Fibroblast of lung (primary cell): Measurements from ENCODE around the gene MFGE8. TPM values are rescaled to one million over a fixed set of nuclear protein-coding genes. Genes with fewer than 3 reads are reported as not detected.
A peak's percentile ranks its signal among the peaks of the same experiment; 100 is the strongest.

Experiments
- DNase-seq, 2 donors: peaks; one replicate each; pipeline versions ENCODE4 v3.0.0 to v3.0.0-alpha.2; 2010; ENCODE audit warnings: low read depth in 2 of 2
- H2AFZ ChIP-seq: 2 replicates; pipeline ENCODE4 v1.5.1; 2012; ENCODE audit warnings: low read length, control low read depth, inconsistent platforms
- H3K27ac ChIP-seq: 2 replicates; pipeline ENCODE4 v1.5.1; 2011; ENCODE audit warnings: low read length, control low read depth; ENCODE audit not compliant: insufficient read depth
- H3K27me3 ChIP-seq: 2 replicates; pipeline ENCODE4 v1.5.1; 2011; ENCODE audit warnings: mild to moderate bottlenecking, low read length; ENCODE audit not compliant: control insufficient read depth, insufficient read depth
- H3K36me3 ChIP-seq: 2 replicates; pipeline ENCODE4 v1.5.1; 2011; ENCODE audit warnings: low read length; ENCODE audit not compliant: control insufficient read depth, insufficient read depth
- H3K4me1 ChIP-seq: 2 replicates; pipeline ENCODE4 v1.5.1; 2011; ENCODE audit warnings: low read length; ENCODE audit not compliant: control insufficient read depth, insufficient read depth; ENCODE audit errors: extremely low read depth
- H3K4me2 ChIP-seq: 2 replicates; pipeline ENCODE4 v1.5.1; 2011; ENCODE audit warnings: low read length, control low read depth; ENCODE audit not compliant: insufficient read depth; ENCODE audit errors: extremely low read depth
- H3K4me3 ChIP-seq, 4 experiments: fragments of 200-600 bp in 1 of 4; sonication (generic) in 1 of 4; replicated peaks in 1 of 4; 2 replicates each; pipeline ENCODE4 v1.5.1; 2011 to 2016; ENCODE audit warnings: low read length in 4 of 4, low read depth in 3 of 4, mild to moderate bottlenecking in 3 of 4, control low read depth in 2 of 4, inconsistent platforms in 1 of 4, mixed read lengths in 1 of 4; ENCODE audit not compliant: insufficient read depth in 1 of 4; ENCODE audit errors: control extremely low read depth in 1 of 4
- H3K79me2 ChIP-seq: 2 replicates; pipeline ENCODE4 v1.5.1; 2012; ENCODE audit warnings: mild to moderate bottlenecking, low read length, inconsistent platforms; ENCODE audit not compliant: control insufficient read depth, insufficient read depth
- H3K9ac ChIP-seq: 2 replicates; pipeline ENCODE4 v1.5.1; 2011; ENCODE audit warnings: mild to moderate bottlenecking, low read length, control low read depth; ENCODE audit not compliant: insufficient read depth
- H3K9me3 ChIP-seq: 2 replicates; pipeline ENCODE4 v1.5.1; 2012; ENCODE audit warnings: low read depth, low read length; ENCODE audit not compliant: control insufficient read depth, insufficient read depth
- H4K20me1 ChIP-seq: 2 replicates; pipeline ENCODE4 v1.5.1; 2011; ENCODE audit warnings: low read length; ENCODE audit not compliant: control insufficient read depth, insufficient read depth; ENCODE audit errors: extremely low read depth
- EZH2 ChIP-seq: IDR thresholded peaks from 2 replicates; pipeline ENCODE4 v1.5.1; 2012; ENCODE audit warnings: low read length, control low read depth, mild to moderate bottlenecking; ENCODE audit errors: missing control alignments
- polyA plus RNA-seq, 2 donors: library from polyadenylated mRNA; depleted of rRNA in 1 of 2; stranded (reverse) in 1 of 2; unstranded in 1 of 2; fragments of >200 nt; gene quantifications; 2 replicates each; pipeline ENCODE4 v1.2.1, GENCODE V29; 2011 to 2012; ENCODE audit warnings: missing spikeins in 1 of 2
- total RNA-seq: library from RNA; depleted of rRNA; stranded (reverse); fragments of >200 nt; gene quantifications from 2 replicates; pipeline ENCODE4 v1.2.1, GENCODE V29; 2014
- TF ChIP-seq, protein P1 (sequence below), 2 donors: IDR thresholded peaks in 1 of 2; conservative IDR thresholded peaks in 1 of 2; 1 replicate in 1 of 2; 2 replicates in 1 of 2; pipeline ENCODE4 v1.5.1; 2011 to 2012; ENCODE audit warnings: low read length in 2 of 2, control low read depth in 1 of 2, inconsistent platforms in 1 of 2, low read depth in 1 of 2, mild to moderate bottlenecking in 1 of 2

Gene MFGE8
- total and polyA plus RNA-seq, 2 donors (not counting 1 experiment from before 2014, with no cell fraction given) = 263 to 336 TPM

DNA sequence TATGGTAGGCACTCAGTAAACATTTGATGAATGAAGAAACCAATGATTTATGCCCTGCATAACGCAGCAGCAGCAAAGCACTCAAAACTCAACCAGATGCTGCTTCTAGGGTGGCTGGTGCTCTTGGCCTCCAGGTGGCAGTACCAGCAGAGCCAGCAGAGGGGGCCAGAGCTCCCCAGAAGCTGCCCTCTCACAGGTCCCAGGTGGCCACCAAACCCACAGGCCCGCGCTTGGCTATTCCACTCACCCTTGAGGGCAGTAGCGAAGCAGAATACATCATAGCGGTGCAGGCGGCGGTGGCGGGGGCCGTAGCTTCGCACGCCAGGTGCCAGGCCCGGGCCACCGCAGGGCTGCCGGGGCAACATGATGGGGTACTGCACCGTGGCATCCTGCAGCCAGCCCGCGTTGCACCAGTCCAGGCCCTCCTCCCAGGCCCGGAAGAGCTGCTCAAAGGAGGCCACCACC is 34.4 kb downstream of the MFGE8 start:
- peaks cover 1% of the 10 kb centered on the region for H3K36me3 ChIP-seq
- H3K27ac ChIP-seq = no peak overlapping the region
- peak; percentile 32 to 43 for DNase-seq
- no peak overlapping the region for H3K4me3 ChIP-seq
- no peak overlapping the region for H3K4me2 ChIP-seq
- no peak overlapping the region for H2AFZ ChIP-seq
- H3K4me1 ChIP-seq = no peaks in the 10 kb centered on the region
- no peaks in the 10 kb centered on the region for H3K79me2 ChIP-seq
- H3K27me3 ChIP-seq = no peaks in the 10 kb centered on the region
- H3K9ac ChIP-seq = no peak overlapping the region
- no peaks in the 10 kb centered on the region for H4K20me1 ChIP-seq
- TF ChIP-seq, protein P1, sequence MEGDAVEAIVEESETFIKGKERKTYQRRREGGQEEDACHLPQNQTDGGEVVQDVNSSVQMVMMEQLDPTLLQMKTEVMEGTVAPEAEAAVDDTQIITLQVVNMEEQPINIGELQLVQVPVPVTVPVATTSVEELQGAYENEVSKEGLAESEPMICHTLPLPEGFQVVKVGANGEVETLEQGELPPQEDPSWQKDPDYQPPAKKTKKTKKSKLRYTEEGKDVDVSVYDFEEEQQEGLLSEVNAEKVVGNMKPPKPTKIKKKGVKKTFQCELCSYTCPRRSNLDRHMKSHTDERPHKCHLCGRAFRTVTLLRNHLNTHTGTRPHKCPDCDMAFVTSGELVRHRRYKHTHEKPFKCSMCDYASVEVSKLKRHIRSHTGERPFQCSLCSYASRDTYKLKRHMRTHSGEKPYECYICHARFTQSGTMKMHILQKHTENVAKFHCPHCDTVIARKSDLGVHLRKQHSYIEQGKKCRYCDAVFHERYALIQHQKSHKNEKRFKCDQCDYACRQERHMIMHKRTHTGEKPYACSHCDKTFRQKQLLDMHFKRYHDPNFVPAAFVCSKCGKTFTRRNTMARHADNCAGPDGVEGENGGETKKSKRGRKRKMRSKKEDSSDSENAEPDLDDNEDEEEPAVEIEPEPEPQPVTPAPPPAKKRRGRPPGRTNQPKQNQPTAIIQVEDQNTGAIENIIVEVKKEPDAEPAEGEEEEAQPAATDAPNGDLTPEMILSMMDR (conservative IDR thresholded peaks at IDR 0.05 in 1 of 2, IDR thresholded peaks at IDR 0.05 in 1 of 2; ENCODE audit: low read depth in 1 of 2, low read length in 2 of 2) = peak; percentile 57 to 76
- TF ChIP-seq EZH2 = no peak
- no peaks in the 10 kb centered on the region for H3K9me3 ChIP-seq

DNA sequence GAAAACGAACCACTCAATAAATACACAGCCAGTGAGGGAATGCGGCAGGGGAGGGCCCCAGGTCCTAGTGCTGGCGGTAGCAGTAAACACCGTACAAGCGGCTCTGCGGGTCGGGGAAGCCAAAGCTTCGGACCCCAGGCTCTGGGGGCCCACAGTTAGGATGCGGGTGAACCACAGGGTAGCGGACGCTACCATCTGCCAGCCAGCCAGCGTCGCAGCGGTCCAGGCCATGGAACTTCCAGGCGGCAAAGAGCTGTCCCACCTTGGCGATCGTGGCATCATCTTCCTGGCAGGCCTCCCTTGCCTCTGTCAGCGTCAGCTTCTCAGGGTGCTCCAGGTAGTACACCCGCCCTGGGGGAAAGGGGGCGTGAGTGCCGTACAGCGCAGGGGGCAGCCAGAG is 35.3 kb downstream of the MFGE8 start:
- H3K36me3 ChIP-seq = peaks cover 1% of the 10 kb centered on the region
- no peak overlapping the region for H2AFZ ChIP-seq
- H3K9me3 ChIP-seq = no peaks in the 10 kb centered on the region
- H4K20me1 ChIP-seq = no peaks in the 10 kb centered on the region
- H3K27ac ChIP-seq = no peak overlapping the region
- H3K4me3 ChIP-seq = no peak overlapping the region
- H3K4me2 ChIP-seq = no peak overlapping the region
- TF ChIP-seq, protein P1 (conservative IDR thresholded peaks at IDR 0.05 in 1 of 2, IDR thresholded peaks at IDR 0.05 in 1 of 2; ENCODE audit: low read depth in 1 of 2, low read length in 2 of 2) = no peak
- no peak for TF ChIP-seq EZH2
- DNase-seq = no peak
- no peaks in the 10 kb centered on the region for H3K4me1 ChIP-seq
- H3K79me2 ChIP-seq = no peaks in the 10 kb centered on the region
- no peaks in the 10 kb centered on the region for H3K27me3 ChIP-seq
- no peak overlapping the region for H3K9ac ChIP-seq

DNA sequence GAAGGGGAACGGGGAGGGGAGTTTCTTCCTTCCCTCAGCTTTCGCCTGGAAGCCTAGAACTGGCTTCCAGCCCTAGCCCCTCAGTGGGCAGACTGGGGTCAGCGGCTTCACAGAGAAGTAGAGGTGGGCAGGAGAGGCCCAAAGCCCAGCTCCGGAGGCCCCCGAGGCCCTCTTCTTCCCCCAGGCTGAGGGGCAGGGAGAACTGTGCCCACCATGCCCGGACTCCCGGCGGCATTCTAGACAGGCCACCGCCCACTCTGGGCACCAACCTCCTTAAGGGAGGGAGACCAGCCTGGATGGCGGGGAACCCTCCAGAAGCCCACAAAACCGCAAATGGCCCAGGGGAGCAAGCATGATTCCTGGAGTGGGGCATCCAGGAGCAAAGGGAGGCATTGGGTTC is 35.8 kb downstream of the MFGE8 start:
- H3K9me3 ChIP-seq = no peaks in the 10 kb centered on the region
- H3K9ac ChIP-seq = no peak overlapping the region
- no peaks in the 10 kb centered on the region for H4K20me1 ChIP-seq
- no peak overlapping the region for H3K4me3 ChIP-seq
- H3K27me3 ChIP-seq = peaks cover 3% of the 10 kb centered on the region
- H3K79me2 ChIP-seq = no peaks in the 10 kb centered on the region
- no peaks in the 10 kb centered on the region for H3K4me1 ChIP-seq
- no peak overlapping the region for H2AFZ ChIP-seq
- H3K36me3 ChIP-seq = peaks cover 1% of the 10 kb centered on the region
- no peak overlapping the region for H3K4me2 ChIP-seq
- TF ChIP-seq, protein P1 (conservative IDR thresholded peaks at IDR 0.05 in 1 of 2, IDR thresholded peaks at IDR 0.05 in 1 of 2; ENCODE audit: low read depth in 1 of 2, low read length in 2 of 2) = no peak
- no peak for TF ChIP-seq EZH2
- H3K27ac ChIP-seq = no peak overlapping the region
- DNase-seq = no peak
